ENCODE measurements around the gene LARP4.

DNA sequence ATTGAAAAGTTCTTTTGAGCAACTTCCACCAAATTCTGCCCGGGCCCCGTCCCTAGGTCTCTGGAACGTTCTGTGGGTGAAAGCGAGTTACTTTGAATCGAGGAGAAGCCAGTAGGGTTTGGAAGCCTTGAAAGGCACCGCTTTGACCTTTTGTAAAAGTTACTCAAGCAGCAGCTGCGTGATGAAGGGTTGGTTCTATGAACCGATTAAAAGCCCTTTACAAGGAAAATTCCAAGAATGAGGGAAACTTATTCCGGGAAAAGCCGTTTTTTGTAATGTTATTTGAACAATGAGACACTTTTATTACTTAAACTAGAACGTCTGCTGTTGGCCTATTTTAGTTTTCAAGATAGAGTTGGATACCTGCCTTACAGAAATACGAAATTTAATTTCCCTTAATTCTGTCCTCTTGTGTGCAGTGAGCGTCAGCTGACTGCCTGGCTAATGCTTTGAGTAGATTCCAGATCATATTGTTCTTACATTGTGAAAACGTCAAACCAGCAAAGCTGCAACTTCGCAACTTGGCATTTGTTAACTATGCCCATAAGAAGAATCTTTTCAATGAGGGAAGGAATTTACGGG lies 906 bp downstream of the LARP4 start:
- TF ChIP-seq, protein P1, sequence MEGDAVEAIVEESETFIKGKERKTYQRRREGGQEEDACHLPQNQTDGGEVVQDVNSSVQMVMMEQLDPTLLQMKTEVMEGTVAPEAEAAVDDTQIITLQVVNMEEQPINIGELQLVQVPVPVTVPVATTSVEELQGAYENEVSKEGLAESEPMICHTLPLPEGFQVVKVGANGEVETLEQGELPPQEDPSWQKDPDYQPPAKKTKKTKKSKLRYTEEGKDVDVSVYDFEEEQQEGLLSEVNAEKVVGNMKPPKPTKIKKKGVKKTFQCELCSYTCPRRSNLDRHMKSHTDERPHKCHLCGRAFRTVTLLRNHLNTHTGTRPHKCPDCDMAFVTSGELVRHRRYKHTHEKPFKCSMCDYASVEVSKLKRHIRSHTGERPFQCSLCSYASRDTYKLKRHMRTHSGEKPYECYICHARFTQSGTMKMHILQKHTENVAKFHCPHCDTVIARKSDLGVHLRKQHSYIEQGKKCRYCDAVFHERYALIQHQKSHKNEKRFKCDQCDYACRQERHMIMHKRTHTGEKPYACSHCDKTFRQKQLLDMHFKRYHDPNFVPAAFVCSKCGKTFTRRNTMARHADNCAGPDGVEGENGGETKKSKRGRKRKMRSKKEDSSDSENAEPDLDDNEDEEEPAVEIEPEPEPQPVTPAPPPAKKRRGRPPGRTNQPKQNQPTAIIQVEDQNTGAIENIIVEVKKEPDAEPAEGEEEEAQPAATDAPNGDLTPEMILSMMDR (conservative IDR thresholded peaks at IDR 0.05 in 1 of 2, IDR thresholded peaks at IDR 0.05 in 1 of 2; ENCODE audit: extremely low read depth in 1 of 2, insufficient read depth in 1 of 2, low read depth in 1 of 2, low read length in 2 of 2): no peak
- no peak for TF ChIP-seq EZH2 (IDR thresholded peaks at IDR 0.05; ENCODE audit: borderline replicate concordance, low read length)

Data from mammary epithelial cell (primary cell).